Vagina (tissue), 2 donors: ENCODE measurements around the gene ZBTB38.

Experiments
- POLR2A ChIP-seq, 2 donors: fragments of 450-650 bp; IDR thresholded peaks; one replicate each; pipeline ENCODE4 v1.6.1; 2017; ENCODE audit warnings: antibody characterized with exemption in 2 of 2, mild to moderate bottlenecking in 2 of 2, moderate library complexity in 2 of 2
- POLR2AphosphoS5 ChIP-seq, 2 donors: sonication (generic); formaldehyde crosslinking; IDR thresholded peaks; one replicate each; pipeline ENCODE4 v1.9.0; 2017; ENCODE audit warnings: antibody characterized with exemption in 2 of 2, mild to moderate bottlenecking in 2 of 2, low read depth in 1 of 2; ENCODE audit not compliant: insufficient read depth in 1 of 2
- TF ChIP-seq, protein P1 (sequence below), 3 experiments: fragments of 450-650 bp in 2 of 3; fragments of 200-600 bp in 1 of 3; sonication (generic) in 1 of 3; IDR thresholded peaks; one replicate each; pipeline ENCODE4 v1.5.1; 2017 to 2019; ENCODE audit warnings: antibody characterized with exemption in 3 of 3, mild to moderate bottlenecking in 2 of 3, moderate library complexity in 2 of 3

DNA sequence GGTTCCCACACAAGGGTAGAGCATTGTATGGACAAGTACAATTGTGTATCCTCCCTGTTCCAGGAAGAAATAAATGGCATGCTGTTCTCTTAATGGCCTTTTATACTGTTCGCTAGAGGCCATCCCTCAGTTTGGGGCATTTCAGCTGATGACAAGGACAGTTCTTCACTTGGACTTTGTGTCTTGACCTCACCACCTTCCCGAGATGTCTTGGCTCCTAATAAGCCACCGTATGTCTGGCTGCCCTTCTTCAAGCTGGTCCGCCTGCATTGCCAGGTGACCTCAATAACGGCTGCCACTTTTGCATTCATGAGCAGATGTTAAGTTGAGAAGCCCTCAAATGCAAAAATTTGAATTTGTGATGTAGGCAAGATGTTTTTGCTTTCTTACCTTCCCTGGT is 24.1 kb downstream of the ZBTB38 start:
- TF ChIP-seq, protein P1, sequence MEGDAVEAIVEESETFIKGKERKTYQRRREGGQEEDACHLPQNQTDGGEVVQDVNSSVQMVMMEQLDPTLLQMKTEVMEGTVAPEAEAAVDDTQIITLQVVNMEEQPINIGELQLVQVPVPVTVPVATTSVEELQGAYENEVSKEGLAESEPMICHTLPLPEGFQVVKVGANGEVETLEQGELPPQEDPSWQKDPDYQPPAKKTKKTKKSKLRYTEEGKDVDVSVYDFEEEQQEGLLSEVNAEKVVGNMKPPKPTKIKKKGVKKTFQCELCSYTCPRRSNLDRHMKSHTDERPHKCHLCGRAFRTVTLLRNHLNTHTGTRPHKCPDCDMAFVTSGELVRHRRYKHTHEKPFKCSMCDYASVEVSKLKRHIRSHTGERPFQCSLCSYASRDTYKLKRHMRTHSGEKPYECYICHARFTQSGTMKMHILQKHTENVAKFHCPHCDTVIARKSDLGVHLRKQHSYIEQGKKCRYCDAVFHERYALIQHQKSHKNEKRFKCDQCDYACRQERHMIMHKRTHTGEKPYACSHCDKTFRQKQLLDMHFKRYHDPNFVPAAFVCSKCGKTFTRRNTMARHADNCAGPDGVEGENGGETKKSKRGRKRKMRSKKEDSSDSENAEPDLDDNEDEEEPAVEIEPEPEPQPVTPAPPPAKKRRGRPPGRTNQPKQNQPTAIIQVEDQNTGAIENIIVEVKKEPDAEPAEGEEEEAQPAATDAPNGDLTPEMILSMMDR (IDR thresholded peaks at IDR 0.05) = no peak
- no peak for TF ChIP-seq POLR2AphosphoS5 (IDR thresholded peaks at IDR 0.05; ENCODE audit: insufficient read depth in 1 of 2, low read depth in 1 of 2)
- no peak for TF ChIP-seq POLR2A (IDR thresholded peaks at IDR 0.05)
